Measurements from ENCODE around the gene TMEM8B.

- TF ChIP-seq EZH2phosphoT487 (IDR thresholded peaks at IDR 0.05; ENCODE audit: borderline replicate concordance, low read length) (no peak), CTCF (IDR thresholded peaks at IDR 0.05; ENCODE audit: low read depth, low read length, poor library complexity, severe bottlenecking) (no peak)
Observed at GRCh38 chr9:35858458-35858857, 29.4 kb downstream of the TMEM8B start.

All from DOHH2 (cell line).